Suprapubic skin (tissue), 4 donors: ENCODE measurements around the gene CNTN6.

ENCODE experiments used
- CTCF ChIP-seq, 2 donors: fragments of 200-600 bp in 1 of 2; fragments of 450-650 bp in 1 of 2; sonication (generic) in 1 of 2; IDR thresholded peaks; one replicate each; pipeline ENCODE4 v1.5.1; 2016 to 2019; ENCODE audit warnings: antibody characterized with exemption in 2 of 2, mild to moderate bottlenecking in 1 of 2, moderate library complexity in 1 of 2
- EP300 ChIP-seq: sonication (generic); formaldehyde crosslinking; IDR thresholded peaks from one replicate; pipeline ENCODE4 v1.6.1; 2017; ENCODE audit warnings: antibody characterized with exemption
- POLR2A ChIP-seq, 2 donors: fragments of 450-650 bp; IDR thresholded peaks; one replicate each; pipeline ENCODE4 v1.6.1; 2017; ENCODE audit warnings: antibody characterized with exemption in 2 of 2, mild to moderate bottlenecking in 2 of 2, moderate library complexity in 2 of 2
- POLR2AphosphoS5 ChIP-seq, 3 donors: sonication (generic); formaldehyde crosslinking; IDR thresholded peaks; one replicate each; pipeline ENCODE4 v1.6.1; 2017; ENCODE audit warnings: antibody characterized with exemption in 3 of 3

- TF ChIP-seq POLR2A (IDR thresholded peaks at IDR 0.05) (no peak), CTCF (IDR thresholded peaks at IDR 0.05) (no peak), POLR2AphosphoS5 (IDR thresholded peaks at IDR 0.05) (no peak), EP300 (no peak)
Observed at GRCh38 chr3:1147326-1147725, 54.5 kb downstream of the CNTN6 start.
